Activated CD8-positive, alpha-beta memory T cell treated with anti-CD3 and anti-CD28 coated beads for 36 hours (primary cell): ENCODE results near the gene RAB43. TPM values are rescaled to one million over a fixed set of nuclear protein-coding genes. Genes with fewer than 3 reads are reported as not detected.
"Not testable (repeated sequence)": the region's sequence is repeated elsewhere in the genome, so short reads cannot be mapped to it uniquely, and the experiment has no call there.

Experiments
- CTCF ChIA-PET: fragments of 350-600 bp; sonication (Branson Sonifier 250); formaldehyde crosslinking; loops from one replicate; lab custom pipeline; 2021; ENCODE audit warnings: antibody characterized with exemption; lab: Charles Lee
- POLR2A ChIA-PET: fragments of 350-600 bp; sonication (Branson Sonifier 250); formaldehyde crosslinking; loops from one replicate; lab custom pipeline; 2021; ENCODE audit warnings: antibody characterized with exemption; lab: Charles Lee
- total RNA-seq, 2 experiments: library from RNA; stranded (reverse); gene quantifications; one replicate each; pipeline ENCODE4 v1.2.3, GENCODE V29; 2021

The RAB43 gene
- total RNA-seq = 10 to 100 TPM; 25.2 to 32.5 TPM

- CTCF ChIA-PET = interaction anchor here (0.5 to 3.1 kb wide), 7 partner anchors 40 to 194 kb away, joined by 3 to 12 read pairs (median 3); a partner anchor contains a TSS
- POLR2A ChIA-PET = interaction anchor here (0.5 to 5.7 kb wide), 3 partner anchors 61 to 1532 kb away, joined by 3 to 26 read pairs (median 4); partner anchors contain the start of genes CNBP and TPRA1
Observed at GRCh38 chr3:129121792-129122411, at the start of gene RAB43. Gene RAB43, minus strand, starts transcription at chr3:129121804. Its CDS starts 315 bp downstream, at chr3:129121489.

- ChIA-PET POLR2A (no interaction called here), CTCF (interaction anchor here (0.7 kb wide), 1 partner anchor 46 kb away, joined by 3 read pairs; no protein-coding TSS in a partner anchor)
Observed at GRCh38 chr3:129166579-129167332, 45.2 kb upstream of the RAB43 start.

- POLR2A ChIA-PET, CTCF ChIA-PET: not testable (repeated sequence)
Observed at GRCh38 chr3:129165594-129165993, 44.0 kb upstream of the RAB43 start.

GRCh38 chr3:129164500-129164899, 42.9 kb upstream of the RAB43 start:
- ChIA-PET CTCF (no interaction called here), POLR2A (interaction anchor here (0.6 to 0.7 kb wide), 2 partner anchors 10 to 14 kb away, joined by 5 to 10 read pairs; no protein-coding TSS in a partner anchor)

- CTCF ChIA-PET = interaction anchor here (1.1 to 2.8 kb wide), 4 partner anchors 20 to 86 kb away, joined by 4 to 11 read pairs (median 6); no protein-coding TSS in a partner anchor
- POLR2A ChIA-PET = interaction anchor here (1.0 to 2.2 kb wide), 3 partner anchors 19 to 153 kb away, joined by 3 to 13 read pairs (median 3); partner anchors contain the start of gene CNBP
Observed at GRCh38 chr3:129162729-129163579, 41.4 kb upstream of the RAB43 start.

- POLR2A ChIA-PET = interaction anchor here (0.7 to 2.2 kb wide), 5 partner anchors 17 to 154 kb away, joined by 3 to 13 read pairs (median 3); partner anchors contain the start of gene CNBP
- CTCF ChIA-PET = interaction anchor here (0.5 to 2.8 kb wide), 9 partner anchors 17 to 88 kb away, joined by 3 to 11 read pairs (median 3); partner anchors contain the start of gene RAB43
Observed at GRCh38 chr3:129161860-129162271, 40.3 kb upstream of the RAB43 start.

GRCh38 chr3:129160891-129161859, 39.6 kb upstream of the RAB43 start, which contains the start of gene ISY1:
Gene ISY1, minus strand, starts transcription at chr3:129161063. Its CDS starts 88 bp downstream, at chr3:129160975.
- CTCF ChIA-PET = interaction anchor here (0.5 to 2.8 kb wide), 8 partner anchors 16 to 107 kb away, joined by 3 to 11 read pairs (median 3); partner anchors contain the start of gene RAB43

GRCh38 chr3:129144786-129145185, 23.2 kb upstream of the RAB43 start:
- POLR2A ChIA-PET = interaction anchor here (0.7 kb wide), 1 partner anchor 39 kb away, joined by 3 read pairs; the partner anchor contains the start of gene CNBP
- CTCF ChIA-PET = interaction anchor here (0.7 kb wide), 3 partner anchors 17 to 255 kb away, joined by 3 read pairs; no protein-coding TSS in a partner anchor

More at GRCh38 chr3:129160891-129161859, 39.6 kb upstream of the RAB43 start, which contains the start of gene ISY1:
- POLR2A ChIA-PET = interaction anchor here (0.6 to 2.2 kb wide), 6 partner anchors 17 to 155 kb away, joined by 3 to 13 read pairs (median 3); partner anchors contain the start of gene CNBP

- POLR2A ChIA-PET, CTCF ChIA-PET: not testable (repeated sequence)
Observed at GRCh38 chr3:129141011-129141410, 19.4 kb upstream of the RAB43 start.

- ChIA-PET POLR2A (no interaction called here), CTCF (no interaction called here)
Observed at GRCh38 chr3:129139911-129140310, 18.3 kb upstream of the RAB43 start.

GRCh38 chr3:129136275-129136674, 14.7 kb upstream of the RAB43 start:
- POLR2A ChIA-PET = not testable (repeated sequence)
- CTCF ChIA-PET = interaction anchor here (0.6 to 1.0 kb wide), 3 partner anchors 42 to 134 kb away, joined by 3 to 4 read pairs (median 3); no protein-coding TSS in a partner anchor

- POLR2A ChIA-PET = no interaction called here
- CTCF ChIA-PET = interaction anchor here (1.1 kb wide), 1 partner anchor 162 kb away, joined by 3 read pairs; no protein-coding TSS in a partner anchor
Observed at GRCh38 chr3:129132097-129132866, 10.7 kb upstream of the RAB43 start.

- CTCF ChIA-PET = interaction anchor here (1.1 kb wide), 1 partner anchor 161 kb away, joined by 3 read pairs; no protein-coding TSS in a partner anchor
- POLR2A ChIA-PET = no interaction called here
Observed at GRCh38 chr3:129131465-129132088, 10.0 kb upstream of the RAB43 start.

GRCh38 chr3:129130291-129130813, 8.7 kb upstream of the RAB43 start:
- ChIA-PET POLR2A (no interaction called here), CTCF (no interaction called here)

- POLR2A ChIA-PET = interaction anchor here (0.5 kb wide), 1 partner anchor 248 kb away, joined by 3 read pairs; no protein-coding TSS in a partner anchor
- CTCF ChIA-PET = interaction anchor here (0.6 kb wide), 1 partner anchor 36 kb away, joined by 3 read pairs; no protein-coding TSS in a partner anchor
Observed at GRCh38 chr3:129128357-129129155, 7.0 kb upstream of the RAB43 start.
